Ishikawa (cell line): ENCODE measurements around the gene SSBP3.

Experiments
- CEBPB ChIP-seq: IDR thresholded peaks from 2 replicates; pipeline ENCODE4 v1.6.1; 2012
- EGR1 ChIP-seq: IDR thresholded peaks from 2 replicates; pipeline ENCODE4 v1.6.1; 2012

DNA sequence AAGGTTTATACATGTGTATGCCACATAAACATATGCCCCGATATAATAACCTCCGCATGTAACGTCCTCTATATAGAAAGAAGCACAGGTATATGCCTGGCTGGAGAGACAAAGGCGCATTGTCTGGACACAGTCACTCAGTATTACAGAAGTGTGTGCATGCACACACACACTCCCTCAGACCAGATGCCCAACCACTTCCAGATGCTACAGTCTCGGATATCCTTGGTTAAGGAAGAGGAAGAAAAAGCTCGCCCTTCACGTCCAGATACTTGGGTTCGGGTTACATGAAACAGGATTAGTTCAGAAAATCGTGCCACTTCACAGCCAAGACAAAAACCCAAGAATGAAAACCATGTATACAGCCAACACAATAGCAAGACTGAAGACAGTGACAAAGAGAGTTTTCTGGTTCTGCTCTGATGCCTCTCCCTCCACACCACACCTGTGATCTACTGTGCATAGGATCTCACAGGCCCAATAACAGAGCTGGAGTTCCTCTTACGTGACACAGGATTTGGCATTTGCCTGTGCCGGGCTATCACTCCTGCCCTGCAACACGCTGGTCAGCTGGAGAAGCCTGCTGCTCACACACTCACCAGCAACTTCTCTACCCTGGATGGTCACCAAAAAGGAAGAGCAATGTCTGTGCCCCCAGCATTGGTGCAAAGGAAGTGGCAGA lies 75.0 kb downstream of the SSBP3 start:
- TF ChIP-seq EGR1 = no peak
- no peak for TF ChIP-seq CEBPB
